Adrenal gland (tissue), 5 donors: ENCODE measurements around the gene ZMYM2.

ENCODE experiments used
- CTCF ChIP-seq, 6 experiments: fragments of 450-650 bp in 4 of 6; fragments of 200-600 bp in 2 of 6; sonication (generic) in 1 of 6; IDR thresholded peaks; 1 replicate in 5 of 6; 2 replicates in 1 of 6; pipeline versions ENCODE4 v1.5.1 to v1.8.0; 2016 to 2021; ENCODE audit warnings: antibody characterized with exemption in 6 of 6, mild to moderate bottlenecking in 2 of 6, moderate library complexity in 1 of 6
- POLR2A ChIP-seq, 2 donors: fragments of 450-650 bp; IDR thresholded peaks; one replicate each; pipeline ENCODE4 v1.6.1; 2017; ENCODE audit warnings: antibody characterized with exemption in 2 of 2, mild to moderate bottlenecking in 2 of 2, moderate library complexity in 1 of 2
- donor health status: DM: no; HTN: no; CAD: no.

GRCh38 chr13:19955873-19956559 is 2.5 kb upstream of the ZMYM2 start:
- TF ChIP-seq POLR2A (IDR thresholded peaks at IDR 0.05) = no peak
- TF ChIP-seq CTCF (IDR thresholded peaks at IDR 0.05) = no peak
